DOHH2 (cell line): Measurements from ENCODE around the gene SLC29A1.

Experiments used
- EZH2phosphoT487 ChIP-seq: fragments of 200-600 bp; sonication (generic); IDR thresholded peaks from 2 replicates; pipeline ENCODE4 v1.6.1; 2017; ENCODE audit warnings: borderline replicate concordance, mild to moderate bottlenecking, antibody characterized with exemption, low read length, moderate library complexity, mixed read lengths
- TF ChIP-seq, protein P1 (sequence below): fragments of 200-600 bp; sonication (generic); IDR thresholded peaks from one replicate; pipeline ENCODE4 v1.5.1; 2014; ENCODE audit warnings: antibody characterized with exemption, mild to moderate bottlenecking, low read depth, low read length; ENCODE audit not compliant: poor library complexity, severe bottlenecking

DNA sequence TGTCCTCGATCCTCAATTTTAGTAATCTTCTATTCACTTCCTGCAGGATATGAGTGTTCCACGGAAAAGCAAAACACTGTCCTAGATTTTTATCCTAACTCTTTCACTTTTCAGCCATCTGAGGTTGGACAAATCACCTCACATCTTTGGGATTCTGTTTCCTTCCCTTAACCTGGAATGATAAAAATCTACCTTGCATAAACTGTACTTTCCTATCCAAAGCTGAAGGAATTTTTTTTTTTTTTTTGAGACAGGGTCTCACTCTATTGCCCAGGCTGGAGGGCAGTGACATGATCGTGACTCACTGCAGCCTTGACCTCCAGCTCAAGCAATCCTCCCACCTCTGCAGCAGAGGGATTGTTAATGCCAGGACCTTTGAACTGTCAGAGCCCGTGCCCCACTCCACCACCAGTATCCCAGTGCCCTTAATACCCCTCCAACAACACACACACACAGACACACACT is 44.3 kb upstream of the SLC29A1 start:
- TF ChIP-seq, protein P1, sequence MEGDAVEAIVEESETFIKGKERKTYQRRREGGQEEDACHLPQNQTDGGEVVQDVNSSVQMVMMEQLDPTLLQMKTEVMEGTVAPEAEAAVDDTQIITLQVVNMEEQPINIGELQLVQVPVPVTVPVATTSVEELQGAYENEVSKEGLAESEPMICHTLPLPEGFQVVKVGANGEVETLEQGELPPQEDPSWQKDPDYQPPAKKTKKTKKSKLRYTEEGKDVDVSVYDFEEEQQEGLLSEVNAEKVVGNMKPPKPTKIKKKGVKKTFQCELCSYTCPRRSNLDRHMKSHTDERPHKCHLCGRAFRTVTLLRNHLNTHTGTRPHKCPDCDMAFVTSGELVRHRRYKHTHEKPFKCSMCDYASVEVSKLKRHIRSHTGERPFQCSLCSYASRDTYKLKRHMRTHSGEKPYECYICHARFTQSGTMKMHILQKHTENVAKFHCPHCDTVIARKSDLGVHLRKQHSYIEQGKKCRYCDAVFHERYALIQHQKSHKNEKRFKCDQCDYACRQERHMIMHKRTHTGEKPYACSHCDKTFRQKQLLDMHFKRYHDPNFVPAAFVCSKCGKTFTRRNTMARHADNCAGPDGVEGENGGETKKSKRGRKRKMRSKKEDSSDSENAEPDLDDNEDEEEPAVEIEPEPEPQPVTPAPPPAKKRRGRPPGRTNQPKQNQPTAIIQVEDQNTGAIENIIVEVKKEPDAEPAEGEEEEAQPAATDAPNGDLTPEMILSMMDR = no peak
- TF ChIP-seq EZH2phosphoT487 = no peak
